Stimulated activated CD4-positive, alpha-beta T cell treated with anti-CD3 and anti-CD28 coated beads, Interleukin-1b, Interleukin-23, amount 100 ng/mL, for 48 hours (primary cell): ENCODE data around the gene KTN1.

Experiments
- DNase-seq: peaks from one replicate; pipeline ENCODE4 v3.0.0-alpha.2; 2020

KTN1 gene

DNA sequence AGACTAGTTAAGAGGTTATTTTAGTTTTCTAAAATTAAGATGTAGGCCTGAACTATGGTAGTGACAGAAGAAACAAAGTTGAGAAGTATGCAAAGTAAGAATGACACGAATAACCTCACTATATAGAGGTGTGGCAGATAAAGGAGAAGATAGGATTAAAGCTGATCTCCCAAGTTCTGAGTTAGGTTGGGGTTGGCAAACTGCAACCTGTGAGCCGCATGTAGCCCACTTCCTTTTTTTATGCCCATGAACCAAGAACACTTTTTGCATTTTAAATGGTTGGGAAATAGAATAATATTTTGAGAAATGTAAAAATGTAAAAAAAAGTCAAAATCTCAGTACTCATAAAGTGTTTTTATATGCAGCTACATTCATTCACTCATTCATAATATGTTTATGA lies 34.3 kb downstream of the KTN1 start:
- DNase-seq, result no peak

DNA sequence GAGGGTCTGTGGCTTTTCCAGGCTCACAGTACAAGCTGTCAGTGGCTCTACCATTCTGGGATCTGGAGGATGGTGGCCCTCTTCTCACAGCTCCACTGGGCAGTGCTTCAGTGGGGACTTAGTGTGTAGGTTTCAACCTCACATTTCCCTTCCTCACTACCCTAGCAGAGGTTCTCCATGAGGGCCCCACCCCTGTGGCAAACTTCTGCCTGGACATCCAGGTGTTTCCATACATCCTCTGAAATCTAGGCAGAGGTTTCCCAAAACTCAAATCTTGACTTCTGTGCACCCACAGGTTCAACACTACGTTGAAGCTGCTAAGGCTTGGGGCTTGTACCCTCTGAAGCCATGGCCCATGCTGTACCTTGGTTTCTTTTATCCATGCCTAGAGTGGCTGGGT lies 40.3 kb downstream of the KTN1 start:
- no peak for DNase-seq

DNA sequence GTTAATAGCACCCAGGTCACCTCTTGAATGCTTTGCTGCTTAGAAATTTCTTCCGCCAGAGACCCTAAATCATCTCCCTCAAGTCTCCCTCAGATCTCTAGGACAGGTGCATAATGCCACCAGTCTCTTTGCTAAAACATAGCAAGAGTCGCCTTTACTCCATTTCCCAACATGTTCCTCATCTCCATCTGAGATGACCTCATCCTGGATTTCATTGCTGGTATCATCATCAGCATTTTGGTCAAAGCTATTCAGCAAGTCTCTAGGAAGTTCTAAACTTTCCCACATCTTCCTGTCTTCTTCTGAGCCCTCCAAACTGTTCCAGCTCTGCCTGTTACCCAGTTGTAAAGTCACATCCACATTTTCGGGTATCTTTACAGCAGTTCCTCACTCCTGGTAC lies 41.0 kb downstream of the KTN1 start:
- no peak for DNase-seq

DNA sequence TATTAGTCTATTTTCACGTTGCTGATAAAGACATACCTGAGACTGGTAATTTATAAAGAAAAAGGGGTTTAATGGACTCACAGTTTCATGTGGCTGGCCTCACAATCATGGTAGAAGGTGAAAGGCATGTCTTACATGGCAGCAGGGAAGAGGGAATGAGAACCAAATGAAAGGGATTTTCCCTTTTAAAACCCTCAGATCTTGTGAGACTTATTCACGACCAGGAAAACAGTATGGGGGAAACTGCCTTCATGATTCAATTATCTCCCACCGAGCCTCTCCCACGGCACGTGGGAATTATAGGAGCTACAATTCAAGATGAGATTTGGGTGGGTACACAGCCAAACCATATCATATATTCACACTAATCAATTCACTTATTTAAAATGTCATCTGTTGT lies 41.4 kb downstream of the KTN1 start:
- DNase-seq, result no peak

DNA sequence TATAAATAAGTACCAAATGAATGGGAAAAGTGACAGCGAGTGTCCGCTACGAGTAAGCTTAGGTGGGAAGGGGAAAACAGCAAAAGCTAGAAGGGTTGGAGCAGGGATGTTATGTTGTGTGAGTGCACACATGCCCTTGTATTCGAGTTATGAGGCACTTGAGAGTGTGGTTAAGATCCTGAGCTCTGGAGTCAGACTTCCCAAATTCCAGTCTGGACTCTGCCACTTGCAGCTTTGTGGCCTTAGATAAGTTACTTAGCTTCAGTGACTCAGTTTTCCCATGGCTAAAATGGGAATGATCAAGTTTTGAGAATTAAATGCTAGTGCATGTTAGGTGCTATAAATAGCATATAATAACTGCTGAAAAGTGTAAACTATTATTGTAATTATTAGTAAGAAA lies 44.9 kb downstream of the KTN1 start:
- DNase-seq, result no peak

DNA sequence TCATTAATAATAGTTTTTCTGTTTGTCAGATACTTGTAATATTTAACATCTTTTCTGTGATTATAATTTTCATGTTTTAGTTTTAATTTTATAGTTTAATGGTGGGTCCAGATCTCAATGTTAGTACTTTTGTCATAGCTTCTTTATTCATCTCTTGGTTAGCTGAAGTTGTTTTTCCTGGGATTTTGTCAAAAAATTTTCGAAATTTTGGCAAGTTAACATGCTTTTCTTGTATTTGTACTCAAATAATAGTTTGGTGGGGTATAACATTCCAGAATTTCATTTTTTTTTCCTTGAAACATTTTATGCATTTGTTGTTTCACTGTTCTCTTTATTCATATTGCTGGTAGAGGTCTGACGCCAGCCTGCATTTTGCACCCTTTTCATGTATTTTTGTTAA lies 45.5 kb downstream of the KTN1 start:
- DNase-seq, result no peak

DNA sequence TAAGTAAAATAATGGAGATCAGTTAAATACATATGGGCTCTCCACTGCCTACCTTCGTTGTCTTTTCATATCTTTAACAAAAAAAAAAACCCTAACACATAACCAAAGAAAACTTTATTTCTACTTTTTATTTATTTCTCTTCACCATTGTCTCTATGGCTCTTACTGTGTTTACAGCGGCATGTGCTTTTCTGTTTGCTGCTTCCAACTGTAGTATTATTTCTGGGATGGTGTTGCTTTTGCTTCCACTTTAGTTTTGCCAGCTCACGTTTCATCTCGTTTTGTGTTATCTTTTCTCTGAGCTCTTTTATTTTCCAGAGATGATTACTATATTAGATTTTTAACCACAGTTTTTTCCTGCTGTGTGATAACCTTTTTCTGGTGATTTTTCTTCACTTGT lies 46.1 kb downstream of the KTN1 start:
- DNase-seq, result no peak

DNA sequence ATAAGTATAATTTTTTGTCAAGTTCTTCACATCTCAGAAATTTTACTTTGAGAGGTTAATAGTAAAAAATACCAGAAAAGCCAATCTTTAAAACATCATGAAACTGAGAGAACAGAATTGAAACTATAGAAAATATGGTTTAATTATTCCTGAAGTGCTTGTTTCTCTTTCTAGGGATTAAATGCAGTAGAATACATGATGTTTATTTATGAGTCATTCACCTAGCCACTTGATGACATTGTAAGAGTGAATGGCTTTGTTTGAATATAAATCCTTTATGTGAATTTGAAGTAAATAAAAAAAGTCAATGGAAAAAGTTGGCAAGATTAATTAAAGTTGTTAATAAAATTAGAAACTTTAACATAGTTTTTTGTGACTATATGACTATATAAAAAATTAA lies 48.4 kb downstream of the KTN1 start:
- no peak for DNase-seq

DNA sequence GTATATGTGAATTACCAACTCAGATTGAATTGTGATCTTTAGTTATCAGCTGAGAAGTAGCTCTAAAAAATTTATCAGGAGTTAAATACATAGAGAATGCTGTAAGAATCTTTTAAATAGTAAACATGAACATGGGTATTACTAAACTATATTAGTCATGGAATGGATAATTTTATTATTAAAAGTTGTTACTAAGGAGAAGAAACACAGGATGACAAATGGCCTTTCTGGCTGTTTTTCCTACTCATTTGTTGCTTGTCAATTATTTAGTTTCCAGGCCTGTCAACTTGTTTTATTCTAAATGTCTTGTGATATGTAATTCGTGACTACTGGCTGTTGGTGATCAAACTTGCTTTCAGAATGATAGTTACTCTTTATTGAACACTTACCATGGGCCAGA lies 58.7 kb downstream of the KTN1 start:
- DNase-seq, result no peak

DNA sequence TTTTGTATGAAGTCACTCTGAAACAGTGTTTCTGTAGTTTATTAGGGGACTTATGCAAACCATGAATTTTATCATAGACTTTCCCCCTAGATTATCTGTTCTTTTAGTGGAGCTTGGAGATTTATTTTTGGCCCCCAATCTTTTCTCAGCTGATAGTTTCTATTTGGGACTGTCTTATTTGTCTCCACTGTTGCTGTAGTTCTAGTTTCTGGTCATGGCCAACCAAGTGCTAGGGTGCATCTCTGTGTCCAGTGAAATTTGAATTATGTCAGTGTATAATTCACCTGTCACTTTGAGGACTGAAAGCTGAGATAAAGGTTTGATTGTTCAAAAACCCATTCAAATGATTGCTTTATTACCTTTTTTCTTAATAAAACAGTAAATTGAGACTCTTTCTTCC lies 61.3 kb downstream of the KTN1 start:
- no peak for DNase-seq

DNA sequence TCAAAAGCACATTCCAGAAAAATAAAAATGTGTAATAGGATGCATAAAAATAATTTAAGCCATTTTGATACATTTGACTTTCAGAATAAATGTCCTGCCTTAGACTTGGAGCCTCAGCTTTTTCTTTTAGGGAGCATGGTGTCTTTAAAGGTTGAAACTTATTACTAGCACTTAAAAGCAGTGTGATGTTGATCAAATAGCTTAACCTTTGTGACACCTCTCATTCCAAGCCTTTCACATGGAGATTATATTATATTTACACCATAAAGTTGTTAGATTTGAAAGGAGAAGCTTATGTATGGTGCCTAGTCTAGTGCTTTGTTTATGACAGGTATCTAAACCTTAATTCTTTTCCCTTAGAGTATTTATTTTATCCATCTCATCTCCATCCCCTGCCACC lies 61.9 kb downstream of the KTN1 start:
- DNase-seq, result no peak

DNA sequence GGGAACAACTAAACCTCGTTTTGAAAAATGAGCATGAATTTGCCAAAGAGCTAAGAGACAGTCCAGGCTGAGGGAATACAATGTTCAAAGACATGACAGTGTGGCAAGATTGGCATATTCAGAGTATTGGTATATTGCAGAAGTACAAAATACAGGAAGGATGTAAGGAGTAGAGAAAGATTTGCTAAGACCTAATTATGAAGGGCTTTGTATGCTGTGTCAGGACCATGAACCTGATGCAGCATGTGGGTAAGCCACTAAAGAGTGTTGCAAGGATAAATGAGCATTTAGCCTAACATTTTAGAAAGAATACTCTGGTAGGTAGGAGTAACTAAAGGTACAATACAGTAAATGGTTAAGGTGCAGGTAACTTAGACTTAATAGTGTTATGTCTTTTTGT lies 65.1 kb downstream of the KTN1 start:
- no peak for DNase-seq

DNA sequence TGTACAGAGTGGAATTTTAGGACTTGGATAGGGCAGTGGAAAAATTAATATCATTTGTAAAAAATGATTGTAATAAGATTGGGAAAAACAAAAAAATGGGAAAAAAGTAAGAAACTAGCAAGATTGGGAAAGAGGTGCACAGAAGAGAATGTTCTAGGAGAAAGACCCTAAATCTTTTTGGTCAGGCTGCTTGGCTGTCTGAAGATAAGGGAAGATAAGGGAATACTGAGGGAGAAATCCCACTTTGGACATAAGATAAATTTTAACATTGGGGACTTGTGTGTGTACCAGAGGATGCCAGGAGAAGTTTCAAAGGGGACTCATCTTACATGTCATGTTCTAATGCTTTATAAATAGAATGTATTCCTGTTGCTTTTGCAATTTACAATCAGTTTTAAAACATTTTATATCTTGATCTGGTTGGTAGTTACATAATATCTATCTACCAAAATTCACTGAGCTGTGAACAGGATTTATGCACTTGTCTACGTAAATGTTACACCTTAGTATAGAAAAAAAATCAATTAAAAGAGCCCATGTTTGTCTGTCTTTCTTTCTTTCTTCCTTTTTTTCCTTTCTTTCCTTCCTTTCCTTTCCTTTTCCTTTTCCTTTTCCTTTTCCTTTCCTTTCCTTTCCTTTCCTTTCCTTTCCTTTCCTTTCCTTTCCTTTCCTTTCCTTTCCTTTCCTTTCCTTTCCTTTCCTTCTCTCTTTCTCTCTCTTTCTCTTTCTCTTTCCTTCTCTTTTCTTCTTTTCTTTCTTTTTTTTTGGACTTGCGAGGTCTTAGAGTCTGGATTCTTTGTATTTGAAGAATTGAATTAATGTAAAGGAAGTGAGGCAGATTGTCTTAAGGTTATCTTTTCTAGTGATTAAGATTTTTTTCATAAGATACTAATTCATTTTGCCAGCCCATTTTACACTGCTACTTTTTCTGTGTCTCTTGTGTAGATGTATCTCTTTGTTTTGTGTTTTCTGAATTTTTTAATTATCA lies 66.1 kb downstream of the KTN1 start:
- no peak for DNase-seq

DNA sequence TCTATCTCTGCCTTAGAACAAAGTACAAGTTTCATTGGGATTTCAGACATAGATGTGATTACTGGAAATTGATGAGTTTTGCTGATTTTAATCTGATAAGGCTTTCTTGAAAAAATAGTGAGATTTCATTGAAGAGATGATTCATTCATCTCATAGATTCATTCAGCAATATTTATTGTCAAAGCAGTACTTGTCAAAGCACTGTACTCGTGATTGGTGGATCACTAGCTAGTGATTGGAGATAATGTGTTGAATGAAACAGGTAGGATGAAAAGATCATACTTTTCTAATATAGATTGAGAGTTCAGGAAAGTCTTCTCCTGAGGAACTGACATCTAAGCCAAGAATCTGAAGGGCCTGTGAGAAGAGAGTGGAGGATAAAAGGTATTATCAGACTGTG lies 71.0 kb downstream of the KTN1 start:
- DNase-seq, result no peak

DNA sequence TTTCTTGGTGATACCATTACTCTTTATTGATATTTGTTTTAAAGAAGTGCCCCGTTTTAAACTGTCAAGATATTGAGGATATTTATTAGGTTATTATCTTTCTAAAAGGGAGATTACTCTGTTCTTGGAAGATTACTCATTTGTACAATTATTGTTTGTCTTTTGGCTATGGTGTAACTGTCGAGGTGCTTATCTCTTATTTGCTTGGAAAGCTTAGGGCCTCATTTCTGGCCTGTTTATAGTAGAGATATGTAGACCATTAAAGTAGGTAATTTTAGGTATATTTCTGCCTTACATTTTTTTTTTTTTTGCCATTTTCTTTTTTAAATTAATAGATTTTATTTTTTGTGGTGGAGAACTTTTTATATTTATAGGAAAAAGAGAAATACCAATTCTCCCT lies 74.2 kb downstream of the KTN1 start:
- DNase-seq, result no peak

DNA sequence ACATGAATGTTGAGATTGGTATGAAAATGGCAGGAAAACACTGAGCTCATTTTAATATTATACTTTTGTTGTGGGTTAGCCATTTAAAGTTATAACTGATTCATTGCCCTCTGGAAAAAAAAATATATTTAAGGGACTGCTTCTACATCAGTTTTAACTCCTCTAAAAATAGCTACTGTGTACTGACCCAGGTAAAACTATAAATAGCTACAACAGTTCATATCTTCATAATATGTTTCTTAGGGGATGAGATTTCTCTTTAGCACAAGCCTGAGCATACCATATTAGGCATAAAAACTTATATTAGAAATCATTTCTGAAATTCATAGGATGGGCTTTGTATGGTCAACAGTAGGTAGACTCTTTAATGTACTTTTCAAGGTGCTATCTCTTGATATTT lies 81.0 kb downstream of the KTN1 start:
- DNase-seq, result no peak

DNA sequence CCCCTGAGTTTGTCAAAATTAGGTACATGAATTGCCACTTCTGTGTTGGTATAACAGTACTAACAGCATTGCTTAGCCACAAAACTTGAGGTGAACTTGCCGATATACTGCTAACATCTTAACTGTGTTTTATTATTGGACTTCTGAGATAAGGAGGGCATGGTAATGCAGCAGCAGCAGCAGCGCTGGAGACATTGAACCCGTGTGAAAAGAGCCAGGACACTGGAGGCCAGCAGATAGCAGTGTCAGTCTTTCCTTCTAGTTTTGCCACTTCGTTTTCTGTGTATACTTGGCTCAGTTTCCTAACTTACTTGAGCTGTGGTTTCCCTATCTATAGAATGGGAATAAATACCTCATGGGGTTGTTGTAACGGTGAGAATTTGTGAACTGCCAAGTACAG lies 82.7 kb downstream of the KTN1 start:
- no peak for DNase-seq

DNA sequence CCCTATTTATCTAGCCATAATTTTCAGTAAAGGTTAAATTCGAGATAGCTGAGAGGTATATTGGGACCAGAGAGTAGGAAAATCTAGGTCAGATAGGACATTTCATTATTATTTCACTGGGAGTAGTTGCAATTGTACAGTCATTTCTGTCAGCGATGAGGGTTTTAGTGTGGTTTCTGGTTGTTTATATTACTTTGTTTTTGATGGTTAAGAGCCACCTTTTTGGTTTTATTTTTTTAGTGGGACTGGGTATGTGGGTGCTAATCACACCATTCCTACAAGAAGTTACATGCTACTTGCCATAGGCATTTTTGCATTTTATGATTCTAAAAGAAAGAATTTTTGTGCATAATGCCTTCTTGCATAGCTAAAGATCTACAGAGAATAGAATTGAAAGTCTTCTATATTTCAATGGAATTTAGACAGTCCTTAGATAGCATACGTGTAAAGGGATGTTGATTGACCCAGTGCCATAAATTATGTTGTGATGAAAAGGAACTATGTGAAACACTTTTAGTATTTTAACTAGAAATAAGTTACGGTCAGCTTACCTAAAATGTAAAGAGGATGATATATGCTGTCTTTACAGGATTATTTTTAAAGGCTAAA lies 85.2 kb downstream of the KTN1 start:
- no peak for DNase-seq

DNA sequence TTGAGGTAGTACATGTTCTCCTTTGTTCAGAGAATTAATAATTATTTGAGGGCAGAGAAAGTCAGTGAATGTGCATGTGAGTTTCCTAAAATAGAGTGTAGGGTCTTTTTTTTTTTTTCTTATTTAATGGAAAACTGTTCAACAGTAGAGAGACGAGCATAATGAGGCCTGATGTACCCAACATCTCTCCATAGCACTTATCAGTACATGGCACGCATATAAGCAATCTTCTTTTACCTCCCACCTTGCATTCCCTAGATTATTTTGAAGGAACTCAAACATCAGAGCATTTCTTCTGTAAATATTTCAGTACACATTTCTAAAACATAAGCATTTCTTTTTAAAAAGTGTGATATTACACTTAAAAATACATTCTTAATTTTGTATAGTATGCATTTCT lies 87.8 kb downstream of the KTN1 start:
- DNase-seq, result no peak

DNA sequence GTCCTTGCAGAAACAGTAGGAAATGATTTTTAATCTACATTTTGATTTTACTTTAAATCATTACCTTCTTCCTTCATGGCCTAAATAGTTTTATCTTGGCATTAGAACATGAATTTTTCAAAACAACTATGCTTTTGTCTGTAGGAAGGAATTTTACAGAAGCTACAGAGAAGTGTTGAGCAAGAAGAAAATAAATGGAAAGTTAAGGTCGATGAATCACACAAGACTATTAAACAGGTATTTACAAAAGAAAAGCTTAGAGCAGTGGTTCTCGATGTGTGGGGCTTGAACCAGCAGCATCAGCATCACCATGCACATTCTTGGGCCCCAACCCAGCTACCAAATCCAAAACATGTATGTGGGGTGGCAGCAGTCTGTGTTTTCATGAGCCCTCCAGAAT lies 91.6 kb downstream of the KTN1 start:
- DNase-seq, result no peak

DNA sequence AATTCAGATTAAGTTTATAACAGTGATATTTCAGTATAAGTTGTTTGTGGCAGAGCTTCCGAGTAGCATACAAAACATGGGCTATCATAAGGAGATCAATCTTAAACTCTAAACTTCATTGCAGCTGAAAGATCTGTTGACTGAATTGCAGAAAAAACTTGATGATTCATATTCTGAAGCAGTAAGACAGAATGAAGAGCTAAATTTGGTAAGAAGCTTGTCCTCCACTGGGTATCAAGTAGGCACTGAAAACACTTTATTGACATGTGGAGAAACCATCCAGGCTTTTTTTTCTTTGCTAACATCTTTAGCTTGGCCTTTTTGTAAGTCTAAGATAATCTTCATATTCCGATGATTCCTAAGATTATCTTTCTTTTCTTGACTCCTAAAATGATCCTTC lies 93.0 kb downstream of the KTN1 start:
- no peak for DNase-seq

DNA sequence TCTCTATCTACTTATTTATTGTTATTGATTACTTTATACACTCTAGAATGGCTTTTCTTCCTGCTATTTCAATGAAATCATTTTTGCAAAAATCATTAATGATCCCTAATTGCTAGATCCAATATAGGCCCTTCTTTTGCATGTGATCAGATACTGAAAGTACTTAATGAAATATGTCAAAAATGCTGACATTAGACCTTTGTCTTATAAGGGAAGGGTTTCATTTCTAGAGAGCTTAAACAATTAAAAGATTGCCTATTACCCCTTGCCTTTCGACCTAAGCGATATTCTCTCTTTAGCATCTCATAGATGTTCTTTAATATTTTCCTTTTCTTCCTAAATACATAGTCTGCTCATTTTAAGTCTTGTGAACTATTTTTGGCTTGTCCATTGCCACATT lies 101.1 kb downstream of the KTN1 start:
- DNase-seq, result no peak

DNA sequence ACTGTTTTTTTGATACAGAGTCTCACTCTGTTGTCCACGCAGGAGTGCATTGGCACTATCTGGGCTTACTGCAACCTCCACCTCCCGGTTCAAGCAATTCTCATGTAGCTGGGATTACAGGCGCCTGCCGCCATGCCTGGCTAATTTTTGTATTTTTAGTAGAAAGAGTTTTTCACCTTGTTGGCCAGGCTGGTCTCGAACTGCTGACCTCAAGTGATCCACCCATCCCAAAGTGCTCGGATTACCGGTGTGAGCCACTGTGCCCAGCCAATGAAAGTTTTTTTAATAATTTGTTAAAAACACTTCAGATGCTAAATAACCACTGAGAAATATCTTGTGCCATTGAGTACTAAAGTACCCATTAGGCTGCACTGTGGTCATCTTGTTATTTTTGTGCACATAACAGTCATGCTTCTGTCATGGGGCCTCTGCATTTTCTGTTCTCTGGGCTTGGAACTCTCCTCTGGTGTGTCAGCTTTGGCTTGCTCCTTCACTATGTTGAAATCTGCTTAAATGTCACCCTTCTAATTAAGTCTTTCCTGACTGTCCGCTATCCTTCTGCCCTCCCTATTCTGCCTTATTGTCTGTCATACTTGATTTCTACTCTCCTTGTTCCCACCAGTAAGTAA lies 105.1 kb downstream of the KTN1 start:
- DNase-seq, result no peak

DNA sequence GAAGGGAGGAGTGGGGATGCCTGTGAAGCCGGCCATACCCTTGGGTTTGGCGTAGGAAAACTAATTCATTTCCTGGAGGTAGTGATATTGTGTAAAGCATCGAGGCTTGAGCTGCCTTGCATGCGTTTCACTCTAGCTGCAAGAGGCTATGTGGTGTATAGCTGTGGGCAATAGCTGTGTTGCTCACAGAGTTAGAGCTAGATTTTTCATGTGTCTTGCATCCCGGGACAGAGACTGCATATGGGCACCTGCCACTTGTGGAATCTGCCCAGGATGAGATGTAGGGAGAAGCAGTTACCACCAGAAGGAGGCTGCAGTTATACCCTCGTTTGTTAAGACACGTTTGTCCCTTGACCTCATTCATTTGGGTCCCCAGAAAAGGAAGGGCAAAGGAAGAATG lies 106.7 kb downstream of the KTN1 start:
- no peak for DNase-seq
